IPS-NIHi7 (cell line): ENCODE results near the gene USP22.

Experiments used
- DNase-seq: peaks from one replicate; pipeline ENCODE4 v3.0.0; 2012; ENCODE audit warnings: mixed read lengths; ENCODE audit errors: extremely low spot score

USP22 gene

DNA sequence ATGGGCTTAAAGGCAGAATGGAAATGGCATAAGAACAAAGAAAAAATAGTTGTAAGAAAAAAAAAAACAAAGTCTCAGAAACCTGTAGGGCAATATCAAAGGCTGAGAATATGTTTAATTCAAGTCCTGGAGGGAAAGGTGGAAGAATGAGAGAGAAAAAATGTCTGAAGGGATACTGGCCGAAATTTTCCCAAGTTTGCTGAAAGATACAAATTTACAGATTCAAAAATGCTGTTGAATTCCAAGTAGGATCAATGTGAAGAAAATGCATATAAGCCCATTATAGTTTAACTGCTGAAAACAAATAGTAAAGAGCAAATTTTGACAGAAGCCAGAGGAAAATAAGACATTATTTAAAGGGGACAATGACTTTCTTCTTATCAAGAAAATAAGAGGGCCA is 6.6 kb upstream of the USP22 start:
- DNase-seq: no peak

- DNase-seq: no peak
These were observed 3.4 kb upstream of the USP22 start for GRCh38 chr17:21046216-21046615.

- no peak for DNase-seq
These were observed 2.2 kb upstream of the USP22 start for GRCh38 chr17:21044971-21045370.

- no peak for DNase-seq
These were observed 753 bp upstream of the USP22 start for GRCh38 chr17:21043296-21044232.

DNA sequence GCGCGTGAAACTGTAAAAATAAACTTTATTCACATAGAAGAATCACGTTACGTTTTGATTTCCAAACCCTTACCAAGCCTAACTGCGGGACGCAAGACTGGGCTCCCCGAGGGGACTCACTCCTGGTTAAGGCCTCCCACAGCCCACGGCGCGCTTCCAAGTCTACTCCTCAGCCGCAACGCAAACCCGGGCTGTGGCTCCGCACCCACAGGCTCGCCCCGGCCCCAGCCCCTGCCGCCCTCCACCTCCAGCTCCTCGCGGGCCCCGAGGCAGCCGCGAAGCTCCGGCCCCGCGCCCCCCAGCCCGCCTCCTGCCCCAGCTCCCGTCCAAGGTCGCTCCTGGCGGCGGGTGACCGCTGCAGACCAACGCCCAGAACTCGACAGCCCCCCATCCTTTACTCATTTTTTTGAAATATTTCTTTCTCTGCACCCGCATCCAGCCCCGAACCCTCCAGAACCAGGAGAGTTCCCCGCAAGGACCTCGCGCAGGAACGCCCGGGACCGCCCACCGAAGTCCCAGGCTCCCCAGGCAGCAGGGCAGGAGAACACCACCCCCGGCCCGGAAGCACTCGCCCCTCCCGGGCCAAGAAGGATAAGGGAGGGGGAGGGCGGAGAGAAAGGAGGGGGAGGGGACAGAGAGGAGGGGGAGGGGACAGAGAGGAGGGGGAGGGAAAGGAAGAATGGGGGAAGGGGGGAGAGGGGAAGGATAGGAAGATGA is 912 bp downstream of the USP22 start:
- DNase-seq: peak; percentile 80

DNA sequence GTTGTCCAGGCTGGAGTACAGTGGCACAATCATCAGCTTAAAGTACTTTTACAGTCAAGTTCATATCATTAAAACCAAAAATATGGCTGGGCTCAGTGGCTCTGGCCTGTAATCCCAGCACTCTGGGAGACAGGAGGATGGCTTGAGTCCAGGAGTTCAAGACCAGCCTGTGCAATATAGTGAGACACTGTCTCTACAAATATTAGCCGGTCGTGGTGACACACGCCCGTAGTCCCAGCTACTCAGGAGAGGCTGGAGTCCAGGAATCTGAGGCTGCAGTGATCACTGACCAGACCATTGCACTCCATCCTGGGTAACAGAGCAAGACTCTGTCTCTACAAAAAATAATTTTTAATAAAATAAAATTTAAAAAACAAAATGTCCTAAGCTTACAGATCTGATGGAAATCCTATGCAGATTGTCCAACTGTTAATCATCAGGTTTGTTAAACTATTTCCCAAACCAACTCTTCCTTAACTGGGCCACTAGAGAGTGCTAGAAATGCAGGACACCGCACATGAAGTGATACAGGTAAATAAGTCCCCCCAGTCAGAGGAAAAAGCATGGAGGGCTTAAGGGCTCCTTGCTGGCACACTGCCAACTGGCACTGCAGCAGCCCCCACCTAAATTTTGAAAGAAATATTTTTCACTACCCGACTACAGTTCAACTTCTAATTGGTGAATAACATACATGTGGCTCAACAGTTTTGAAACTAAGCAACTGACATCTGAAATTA is 2.8 kb downstream of the USP22 start:
- DNase-seq: no peak

DNA sequence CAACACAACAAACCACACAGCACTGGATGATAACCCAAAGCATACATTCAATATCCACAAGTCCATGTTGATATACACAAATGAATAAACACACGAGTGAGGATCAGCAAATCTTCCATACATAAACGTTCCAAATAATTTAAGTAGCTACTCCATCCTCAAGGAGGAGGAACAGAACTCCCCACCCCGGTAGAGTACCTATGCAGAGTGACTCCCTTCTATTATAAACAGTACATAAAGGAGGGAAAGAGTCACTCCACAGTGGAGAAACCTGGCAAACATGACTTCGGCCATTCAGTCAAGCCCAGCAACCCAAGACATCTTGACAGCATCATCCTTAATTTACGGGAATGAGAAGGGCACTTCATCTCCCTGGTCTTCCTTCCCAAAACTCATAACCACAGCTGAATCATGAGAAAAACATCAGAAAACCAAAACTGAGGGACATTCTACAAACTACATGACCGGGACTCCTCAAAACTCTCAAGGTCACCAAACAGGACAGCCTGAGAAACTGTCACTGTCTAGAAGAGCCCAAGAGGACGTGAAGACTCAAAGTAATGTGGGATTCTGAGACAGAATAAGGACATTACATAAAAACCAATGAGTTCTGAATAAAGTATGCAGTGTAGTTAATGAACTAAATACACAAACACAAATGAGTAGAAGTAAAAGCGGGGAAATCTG is 5.6 kb downstream of the USP22 start:
- DNase-seq: no peak

DNA sequence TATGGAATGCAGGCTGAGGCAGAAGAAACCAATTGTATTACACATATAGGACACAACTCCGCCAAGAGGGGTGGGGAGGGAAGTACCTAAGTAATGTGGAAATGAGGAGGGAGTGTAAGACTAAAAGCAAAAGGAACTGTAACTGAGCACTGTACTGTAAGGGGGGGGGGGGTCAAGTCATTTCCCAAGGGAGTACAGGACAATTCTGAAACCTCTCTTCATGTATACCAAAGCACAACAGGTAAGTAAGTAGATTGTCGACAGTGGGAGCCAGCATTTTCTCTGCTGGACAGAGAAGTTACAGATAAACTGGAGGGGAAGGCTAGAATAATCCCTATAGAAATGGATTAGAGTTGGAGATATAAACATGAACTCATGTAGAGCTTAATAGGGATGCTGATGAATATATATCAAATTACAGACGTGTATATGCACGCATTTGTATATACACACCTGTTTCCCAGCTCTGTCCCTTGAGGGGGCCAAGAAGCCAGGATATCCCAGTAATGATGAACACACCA is 6.4 kb downstream of the USP22 start:
- no peak for DNase-seq

GRCh38 chr17:21035406-21035805 is 7.4 kb downstream of the USP22 start:
- no peak for DNase-seq

- DNase-seq: no peak
These were observed 8.2 kb downstream of the USP22 start for GRCh38 chr17:21034340-21035235.

DNA sequence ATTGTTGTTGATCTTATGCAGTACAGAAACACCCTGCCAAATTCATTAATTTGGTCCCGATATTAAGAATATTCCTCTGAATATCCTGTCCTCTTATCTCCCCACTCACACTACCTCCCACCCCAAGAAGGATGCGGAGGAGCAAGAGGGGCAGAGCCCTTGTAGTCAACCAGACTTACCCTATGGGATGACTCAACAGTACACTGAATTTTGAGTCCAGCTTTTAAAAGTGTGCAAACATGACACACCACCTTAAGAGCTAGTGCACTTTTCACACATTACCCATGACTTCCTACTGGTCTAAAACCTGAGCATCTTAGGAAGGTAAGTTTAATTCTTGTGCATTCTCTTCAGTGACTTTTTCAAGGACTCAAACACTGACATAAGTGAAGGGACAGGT is 9.5 kb downstream of the USP22 start:
- DNase-seq: no peak

- no peak for DNase-seq
These were observed 10.9 kb downstream of the USP22 start for GRCh38 chr17:21031756-21032396.

DNA sequence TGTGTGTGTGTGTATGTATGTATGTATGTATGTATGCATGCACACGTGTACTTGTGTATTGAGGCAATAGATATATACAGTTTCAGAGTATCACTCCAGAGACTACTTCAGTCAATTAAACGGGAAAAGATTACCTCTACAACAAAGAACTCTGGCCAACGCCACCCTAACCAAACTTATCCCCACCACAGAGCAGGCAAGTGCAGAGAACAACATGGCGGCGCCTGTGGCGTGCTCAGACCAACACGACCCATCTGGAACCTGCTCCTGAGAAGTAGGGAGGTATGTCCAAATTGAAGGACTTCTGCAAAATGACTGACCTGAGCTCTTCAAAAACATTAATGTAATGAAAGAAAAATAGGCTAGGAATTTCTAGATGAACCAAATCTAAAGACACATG is 12.4 kb downstream of the USP22 start:
- no peak for DNase-seq

GRCh38 chr17:21029515-21029914 is 13.3 kb downstream of the USP22 start:
- no peak for DNase-seq

DNA sequence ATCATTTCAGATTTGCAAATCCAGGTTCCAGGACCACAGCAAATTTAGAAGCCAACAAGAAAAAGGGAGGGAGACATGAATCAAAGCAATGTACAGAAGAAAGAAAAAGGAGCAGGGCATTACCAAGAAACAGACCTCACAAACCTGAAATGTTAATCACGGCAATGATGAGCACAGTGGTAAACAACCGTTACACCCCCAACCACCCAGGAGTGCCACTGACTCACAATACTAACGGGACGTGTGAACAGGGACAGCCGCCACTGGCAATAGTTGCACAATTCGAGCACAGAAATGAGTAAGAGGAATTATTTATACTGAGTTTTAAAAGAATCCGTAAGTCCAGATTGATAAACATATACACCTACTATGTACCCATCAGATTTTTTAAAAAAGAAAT is 13.8 kb downstream of the USP22 start:
- DNase-seq: no peak

DNA sequence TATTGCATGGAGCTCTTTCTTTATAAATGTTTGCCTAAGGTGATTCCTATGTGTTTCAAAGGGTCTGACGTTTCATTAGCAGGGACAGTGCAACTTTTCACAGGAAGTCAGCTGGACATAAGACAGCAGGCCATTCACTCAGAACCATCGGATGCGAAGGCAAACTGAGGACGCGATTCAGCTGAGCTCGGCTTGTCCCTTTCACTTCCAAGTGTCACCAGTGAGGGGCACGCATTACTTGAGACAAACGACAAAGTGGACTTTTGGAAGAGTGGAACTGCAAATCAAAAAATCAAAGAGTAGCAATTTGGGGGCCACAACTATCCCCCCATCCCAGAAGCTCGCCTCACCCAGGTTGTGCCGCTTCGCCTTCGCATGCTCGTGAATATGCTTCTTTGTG is 14.6 kb downstream of the USP22 start:
- DNase-seq: no peak

DNA sequence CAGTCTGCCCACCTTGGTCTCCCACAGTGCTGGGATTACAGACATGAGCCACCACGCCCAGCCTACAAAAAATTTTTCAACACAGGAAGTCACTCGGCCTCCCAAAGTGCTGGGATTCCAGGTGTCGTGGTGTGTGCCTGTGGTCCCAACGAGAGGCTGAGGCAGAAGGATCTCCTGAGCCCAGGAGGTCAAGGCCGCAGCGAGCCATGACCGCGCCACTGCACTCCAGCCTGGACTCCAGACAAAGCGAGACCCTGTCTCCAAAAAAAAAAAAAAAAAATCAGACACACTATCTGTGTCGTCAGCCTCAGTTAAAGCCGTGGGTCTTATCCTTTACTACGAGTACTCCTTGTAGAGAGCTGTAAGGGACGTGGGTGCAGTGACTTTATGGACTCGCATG is 15.8 kb downstream of the USP22 start:
- no peak for DNase-seq

- DNase-seq: no peak
These were observed 17.4 kb downstream of the USP22 start for GRCh38 chr17:21025451-21025850.

DNA sequence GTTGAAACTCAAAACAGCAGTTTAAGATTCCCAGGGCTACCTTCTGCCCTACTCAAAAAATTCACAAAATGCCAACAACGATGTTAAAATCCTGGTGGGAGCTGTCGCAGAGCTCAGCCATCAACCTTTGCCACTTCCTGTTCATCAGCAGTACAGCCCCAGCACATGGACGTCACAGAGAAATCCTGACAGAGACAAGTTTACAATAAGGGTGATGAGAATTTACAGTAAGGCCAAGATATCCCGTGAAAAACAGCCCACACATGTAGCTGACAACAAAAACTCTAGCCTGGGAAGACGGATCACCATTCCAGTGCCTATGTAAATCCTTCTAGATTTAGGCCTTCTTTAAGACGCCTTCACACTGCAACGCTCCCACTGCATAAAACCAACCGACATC is 18.8 kb downstream of the USP22 start:
- DNase-seq: no peak

DNA sequence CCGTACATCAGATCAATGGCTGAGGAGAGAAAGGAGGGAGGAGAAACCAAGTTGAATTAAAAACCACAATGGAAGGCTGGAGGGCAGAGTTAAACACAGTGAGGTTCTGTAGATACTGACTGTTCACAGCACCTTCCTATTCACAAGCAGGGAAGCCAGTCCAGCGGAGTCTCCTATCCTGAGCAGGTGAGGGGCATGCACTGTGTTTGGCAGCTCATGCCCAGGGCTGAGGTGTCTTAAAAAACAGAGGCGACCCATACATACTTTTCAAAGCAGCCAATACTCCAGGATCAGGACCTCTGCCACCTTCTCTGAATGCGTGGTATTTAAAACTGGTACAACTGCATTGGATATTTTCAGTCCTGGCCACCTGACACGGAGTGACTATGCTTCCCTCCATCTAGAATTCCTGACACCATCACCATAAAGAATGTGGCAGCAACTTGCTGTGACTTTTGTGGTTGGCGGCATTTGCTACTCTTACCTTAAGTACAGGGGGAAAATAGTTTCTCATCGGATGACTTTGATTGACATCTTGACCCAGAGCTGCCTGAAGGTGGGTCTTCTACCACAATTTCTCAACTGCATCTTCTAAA is 21.5 kb downstream of the USP22 start:
- DNase-seq: no peak
